Testis (tissue), 3 donors: ENCODE measurements around the gene TMEM116. TPM values are rescaled to one million over a fixed set of nuclear protein-coding genes. Genes with fewer than 3 reads are reported as not detected.

Experiments
- DNase-seq: peaks from one replicate; pipeline ENCODE4 v3.0.0-alpha.2; 2019
- H3K27ac ChIP-seq, 2 donors: fragments of 200-600 bp; sonication (generic); one replicate each; pipeline ENCODE4 v1.5.1; 2019
- H3K27me3 ChIP-seq: fragments of 200-600 bp; sonication (generic); one replicate; pipeline ENCODE4 v1.5.1; 2019
- H3K36me3 ChIP-seq: fragments of 200-600 bp; sonication (generic); one replicate; pipeline ENCODE4 v1.5.1; 2017; ENCODE audit warnings: low read depth; ENCODE audit errors: missing control alignments
- H3K4me1 ChIP-seq: fragments of 200-600 bp; sonication (generic); one replicate; pipeline ENCODE4 v1.5.1; 2019
- H3K4me3 ChIP-seq, 2 donors: fragments of 200-600 bp; sonication (generic); one replicate each; pipeline ENCODE4 v1.5.1; 2017 to 2019
- H3K9me3 ChIP-seq: fragments of 200-600 bp; sonication (generic); one replicate; pipeline ENCODE4 v1.5.1; 2017
- POLR2A ChIP-seq: fragments of 450-650 bp; IDR thresholded peaks from one replicate; pipeline ENCODE4 v1.6.1; 2017; ENCODE audit warnings: antibody characterized with exemption, mild to moderate bottlenecking, moderate library complexity
- WGBS, 2 donors: methylation state at CpG; one replicate each; pipeline ENCODE4 v1.1.5; 2018; 5-methylcytosine and 5-hydroxymethylcytosine counted together
- intact Hi-C: fragments of 100-400 bp; cut with DNase I; formaldehyde crosslinking; loops from one replicate; pipeline ENCODE4 v1.15.1; 2023; ENCODE audit warnings: low total_unique reads
- polyA plus RNA-seq: library from polyadenylated mRNA; stranded (reverse); fragments of 350-450 nt; fragmentation: Illumina TruSeq; extraction: RNeasy Lipid Tissue Mini Kit (QIAGEN cat#74804); gene quantifications from one replicate; pipeline ENCODE4 v1.2.3, GENCODE V29; 2014; ENCODE audit warnings: low read depth, low replicate concordance; ENCODE audit not compliant: insufficient read depth
- total RNA-seq, 2 donors: library from RNA; depleted of rRNA; stranded (reverse); fragments of >200 nt; gene quantifications; one replicate each; pipeline ENCODE4 v1.2.3, GENCODE V29; 2016
- TF ChIP-seq, protein P1 (sequence below), 3 experiments: fragments of 450-650 bp in 2 of 3; fragments of 200-600 bp in 1 of 3; sonication (generic) in 1 of 3; IDR thresholded peaks; one replicate each; pipeline ENCODE4 v1.5.1; 2016 to 2019; ENCODE audit warnings: antibody characterized with exemption in 3 of 3, mild to moderate bottlenecking in 2 of 3, moderate library complexity in 1 of 3

Gene TMEM116
- total and polyA plus RNA-seq, 3 donors from 2014 or later, result 38.5 to 106 (median 48.0) TPM

DNA sequence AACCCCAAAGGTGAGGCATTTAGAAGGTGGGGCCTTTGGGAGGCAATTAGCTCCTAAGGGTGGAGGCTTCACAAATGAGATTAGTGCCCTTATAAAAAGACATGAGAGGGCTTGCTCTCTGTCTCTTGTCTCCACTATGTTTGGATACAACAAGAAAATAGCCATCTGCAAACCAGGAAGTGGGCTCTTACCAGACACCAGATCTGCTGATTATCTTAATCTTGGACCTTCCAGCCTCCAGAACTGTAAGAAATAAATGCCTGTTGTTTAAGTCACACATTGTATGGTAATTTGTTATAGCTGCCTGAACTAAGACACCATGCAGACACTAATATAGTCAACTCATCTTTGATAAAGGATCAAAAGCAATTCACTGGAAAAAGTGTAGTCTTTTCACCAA lies 34.4 kb downstream of the TMEM116 start:
- Histone ChIP-seq H3K36me3 (no peaks in the 10 kb centered on the region), H3K9me3 (no peaks in the 10 kb centered on the region), H3K27me3 (no peaks in the 10 kb centered on the region), H3K4me1 (no peaks in the 10 kb centered on the region), H3K4me3 (no peak overlapping the region), H3K27ac (no peak overlapping the region)
- intact Hi-C loops, result no loop called here
- no peak for DNase-seq
- TF ChIP-seq, protein P1, sequence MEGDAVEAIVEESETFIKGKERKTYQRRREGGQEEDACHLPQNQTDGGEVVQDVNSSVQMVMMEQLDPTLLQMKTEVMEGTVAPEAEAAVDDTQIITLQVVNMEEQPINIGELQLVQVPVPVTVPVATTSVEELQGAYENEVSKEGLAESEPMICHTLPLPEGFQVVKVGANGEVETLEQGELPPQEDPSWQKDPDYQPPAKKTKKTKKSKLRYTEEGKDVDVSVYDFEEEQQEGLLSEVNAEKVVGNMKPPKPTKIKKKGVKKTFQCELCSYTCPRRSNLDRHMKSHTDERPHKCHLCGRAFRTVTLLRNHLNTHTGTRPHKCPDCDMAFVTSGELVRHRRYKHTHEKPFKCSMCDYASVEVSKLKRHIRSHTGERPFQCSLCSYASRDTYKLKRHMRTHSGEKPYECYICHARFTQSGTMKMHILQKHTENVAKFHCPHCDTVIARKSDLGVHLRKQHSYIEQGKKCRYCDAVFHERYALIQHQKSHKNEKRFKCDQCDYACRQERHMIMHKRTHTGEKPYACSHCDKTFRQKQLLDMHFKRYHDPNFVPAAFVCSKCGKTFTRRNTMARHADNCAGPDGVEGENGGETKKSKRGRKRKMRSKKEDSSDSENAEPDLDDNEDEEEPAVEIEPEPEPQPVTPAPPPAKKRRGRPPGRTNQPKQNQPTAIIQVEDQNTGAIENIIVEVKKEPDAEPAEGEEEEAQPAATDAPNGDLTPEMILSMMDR (IDR thresholded peaks at IDR 0.05), result no peak
- TF ChIP-seq POLR2A, result no peak

DNA sequence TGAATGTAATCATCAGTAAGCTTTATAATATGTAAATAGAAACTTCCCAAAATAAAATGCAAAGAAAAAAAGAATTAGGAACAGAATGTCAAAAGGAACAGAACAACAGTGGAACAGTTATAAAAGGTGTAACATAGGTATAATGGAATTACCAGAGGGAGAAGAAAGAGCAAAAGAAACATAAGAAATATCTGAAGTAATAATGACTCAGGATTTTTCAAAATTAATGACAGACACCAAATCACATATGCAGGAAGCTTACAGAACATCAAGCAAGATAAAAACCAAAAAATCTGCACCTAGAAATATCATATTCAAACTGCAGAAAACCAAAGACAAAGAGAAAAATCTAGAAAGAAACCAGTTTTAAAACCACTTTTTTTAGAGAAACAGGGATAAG lies 36.1 kb downstream of the TMEM116 start:
- Histone ChIP-seq H3K4me1 (no peaks in the 10 kb centered on the region), H3K27me3 (no peaks in the 10 kb centered on the region), H3K36me3 (no peaks in the 10 kb centered on the region), H3K4me3 (no peak overlapping the region), H3K27ac (no peak overlapping the region), H3K9me3 (no peaks in the 10 kb centered on the region)
- no peak for DNase-seq
- TF ChIP-seq, protein P1 (IDR thresholded peaks at IDR 0.05), result no peak
- TF ChIP-seq POLR2A, result no peak
- intact Hi-C loops, result no loop called here

DNA sequence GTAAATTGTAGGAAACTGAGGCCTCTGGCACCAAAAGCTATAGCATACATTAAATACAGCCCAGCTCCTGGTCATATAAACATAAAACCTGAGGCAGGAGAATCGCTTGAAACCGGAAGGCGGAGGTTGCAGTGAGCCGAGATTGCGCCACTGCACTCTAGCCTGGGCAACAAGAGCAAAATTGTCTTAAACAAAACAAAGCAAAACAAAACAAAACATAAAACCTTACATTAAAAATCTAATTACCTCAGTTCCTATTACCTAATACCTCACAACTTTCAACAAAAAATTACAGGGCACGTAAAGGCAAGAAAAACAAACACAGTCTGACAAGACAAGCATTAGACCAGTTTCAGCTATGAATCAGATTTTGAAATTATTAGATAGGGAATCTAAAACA lies 36.7 kb downstream of the TMEM116 start:
- Histone ChIP-seq H3K4me1 (no peaks in the 10 kb centered on the region), H3K27me3 (no peaks in the 10 kb centered on the region), H3K9me3 (no peaks in the 10 kb centered on the region), H3K4me3 (no peak overlapping the region), H3K36me3 (no peaks in the 10 kb centered on the region), H3K27ac (no peak overlapping the region)
- TF ChIP-seq, protein P1 (IDR thresholded peaks at IDR 0.05), result no peak
- no peak for TF ChIP-seq POLR2A
- WGBS, 2 donors, result 96 to 99% methylated on average over 6 of the region's 6 CpGs
- intact Hi-C loops, result no loop called here
- DNase-seq, result no peak

DNA sequence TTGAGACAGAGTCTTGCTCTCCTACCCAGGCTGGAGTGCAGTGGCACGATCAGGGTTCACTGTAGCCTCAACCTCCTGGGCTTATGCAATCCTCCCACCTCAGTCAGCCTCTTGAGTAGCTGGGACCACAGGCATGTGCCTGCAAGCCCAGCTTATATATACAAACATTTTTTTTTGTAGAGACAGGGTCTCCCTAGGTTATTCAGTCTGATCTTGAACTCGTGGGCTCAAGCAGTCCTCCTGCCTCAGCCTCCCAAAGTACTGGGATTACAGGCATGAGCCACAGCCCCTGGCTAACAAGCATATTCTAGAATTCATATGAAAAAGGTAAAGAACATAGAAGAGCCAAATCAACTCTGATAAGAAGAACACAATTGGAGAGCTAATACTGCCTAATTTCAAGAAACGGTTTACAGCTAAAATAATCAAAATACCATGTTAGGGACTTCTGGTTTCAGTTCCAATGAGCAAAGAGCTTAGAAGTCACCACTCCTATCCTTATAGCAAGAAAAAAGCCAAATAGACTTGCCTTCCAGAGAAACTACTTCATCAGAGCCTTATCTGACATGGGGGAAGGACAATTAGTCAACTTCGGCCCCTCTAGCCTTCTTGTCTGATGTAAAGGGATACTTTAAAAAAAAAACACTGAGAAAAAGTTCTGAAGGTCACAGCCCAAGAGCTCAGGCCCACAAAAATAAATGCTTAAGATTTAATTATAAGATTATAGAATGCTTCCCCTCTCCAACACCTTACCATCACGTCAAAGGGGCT lies 37.6 kb downstream of the TMEM116 start:
- H3K4me3 ChIP-seq, result no peak overlapping the region
- H3K9me3 ChIP-seq, result no peaks in the 10 kb centered on the region
- no peaks in the 10 kb centered on the region for H3K36me3 ChIP-seq
- DNase-seq, result no peak
- WGBS, 2 donors, result 61 to 64% methylated on average over 5 of the region's 5 CpGs
- TF ChIP-seq POLR2A, result no peak
- TF ChIP-seq, protein P1 (IDR thresholded peaks at IDR 0.05), result no peak
- no peak overlapping the region for H3K27ac ChIP-seq
- intact Hi-C loops, result no loop called here
- no peaks in the 10 kb centered on the region for H3K4me1 ChIP-seq
- H3K27me3 ChIP-seq, result no peaks in the 10 kb centered on the region

DNA sequence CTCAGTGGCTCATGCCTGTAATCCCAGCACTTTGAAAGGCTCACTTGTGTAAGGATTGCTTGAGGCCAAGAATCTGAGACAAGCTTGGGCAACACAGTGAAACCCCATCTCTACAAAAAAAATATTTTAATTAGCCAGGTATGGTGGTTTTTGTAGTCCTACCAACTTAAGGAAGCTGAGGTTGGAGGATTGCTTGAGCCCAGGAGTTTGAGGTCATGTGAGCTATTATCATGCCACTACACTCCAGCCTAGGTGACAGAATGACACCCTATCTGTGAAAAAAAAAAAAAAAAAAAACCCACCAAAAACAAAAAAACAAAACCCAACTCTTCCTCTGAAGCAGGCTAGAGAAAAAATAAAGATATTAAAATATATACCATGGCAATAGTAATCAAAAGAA lies 41.2 kb downstream of the TMEM116 start:
- H3K36me3 ChIP-seq, result no peaks in the 10 kb centered on the region
- no peaks in the 10 kb centered on the region for H3K4me1 ChIP-seq
- no peak overlapping the region for H3K4me3 ChIP-seq
- H3K9me3 ChIP-seq, result no peaks in the 10 kb centered on the region
- TF ChIP-seq, protein P1 (IDR thresholded peaks at IDR 0.05), result no peak
- TF ChIP-seq POLR2A, result no peak
- DNase-seq, result no peak
- H3K27me3 ChIP-seq, result no peaks in the 10 kb centered on the region
- intact Hi-C loops, result no loop called here
- no peak overlapping the region for H3K27ac ChIP-seq
